Endothelial cell of umbilical vein (primary cell): ENCODE measurements around the gene NLRP13. TPM values are rescaled to one million over a fixed set of nuclear protein-coding genes. Genes with fewer than 3 reads are reported as not detected.

Experiments
- BruUV-seq: library from RNA; stranded (reverse); fragments of 400-500 nt; replicated peaks from 2 replicates; lab custom pipeline; 2021; lab: Mats Ljungman, UMichigan
- CTCF ChIA-PET: fragments of 300-600, 350-600 bp; sonication (Branson Sonifier 250); formaldehyde crosslinking; loops from one replicate; lab custom pipeline; 2021; ENCODE audit warnings: antibody characterized with exemption, inconsistent platforms; lab: Charles Lee
- POLR2A ChIA-PET: fragments of 300-600, 350-600 bp; sonication (Branson Sonifier 250); formaldehyde crosslinking; loops from one replicate; lab custom pipeline; 2021; ENCODE audit warnings: antibody characterized with exemption, inconsistent platforms; lab: Charles Lee
- DNase-seq: peaks from one replicate; pipeline ENCODE4 v3.0.0-alpha.2; 2011; ENCODE audit warnings: low read depth, low spot score
- FAIRE-seq: peaks from 2 replicates; lab custom pipeline; 2011; peaks lifted over from hg19 to GRCh38; lab: Jason Lieb, UNC
- H2AFZ ChIP-seq: 2 replicates; pipeline ENCODE4 v1.6.0; 2012; ENCODE audit warnings: low read depth, low read length, control low read depth, inconsistent platforms
- H3K27ac ChIP-seq: 2 replicates; pipeline ENCODE4 v1.5.1; 2011; ENCODE audit warnings: low read depth, mild to moderate bottlenecking, control low read depth, low read length, moderate library complexity; ENCODE audit not compliant: insufficient read depth
- H3K27me3 ChIP-seq, 2 experiments: 2 replicates each; pipeline versions ENCODE4 v1.6.0 to v1.6.1; 2011; ENCODE audit warnings: low read length in 2 of 2, mixed read lengths in 1 of 2; ENCODE audit not compliant: control insufficient read depth in 2 of 2, insufficient read depth in 2 of 2
- H3K36me3 ChIP-seq, 2 experiments: 2 replicates in 1 of 2; 3 replicates in 1 of 2; pipeline ENCODE4 v1.5.1; 2011; ENCODE audit warnings: low read length in 2 of 2, mild to moderate bottlenecking in 1 of 2, moderate library complexity in 1 of 2; ENCODE audit not compliant: control insufficient read depth in 2 of 2, insufficient read depth in 2 of 2; ENCODE audit errors: extremely low read depth in 1 of 2
- H3K4me1 ChIP-seq: 3 replicates; pipeline ENCODE4 v1.5.1; 2011; ENCODE audit warnings: mild to moderate bottlenecking, low read length; ENCODE audit not compliant: control insufficient read depth, insufficient read depth; ENCODE audit errors: extremely low read depth
- H3K4me2 ChIP-seq: 2 replicates; pipeline ENCODE4 v1.6.1; 2011; ENCODE audit warnings: low read length, control low read depth, mixed read lengths; ENCODE audit not compliant: insufficient read depth
- H3K4me3 ChIP-seq, 3 experiments: fragments of 200-600 bp in 1 of 3; sonication (generic), shearing (Covaris generic) in 1 of 3; replicated peaks in 1 of 3; 2 replicates each; pipeline ENCODE4 v1.5.1; 2011 to 2016; ENCODE audit warnings: control low read depth in 3 of 3, low read length in 3 of 3, mild to moderate bottlenecking in 2 of 3, inconsistent platforms in 1 of 3, low read depth in 1 of 3, moderate library complexity in 1 of 3; ENCODE audit not compliant: insufficient read depth in 1 of 3
- H3K79me2 ChIP-seq: 2 replicates; pipeline ENCODE4 v1.6.0; 2012; ENCODE audit warnings: low read length, inconsistent platforms; ENCODE audit not compliant: control insufficient read depth, insufficient read depth
- H3K9ac ChIP-seq: replicated peaks from 2 replicates; pipeline ENCODE3; 2011; ENCODE audit warnings: low read length, control low read depth; ENCODE audit not compliant: insufficient read depth; ENCODE audit errors: extremely low read depth
- H3K9me1 ChIP-seq: replicated peaks from 3 replicates; pipeline ENCODE4 v1.6.0; 2011; ENCODE audit warnings: mild to moderate bottlenecking, low read length; ENCODE audit not compliant: control insufficient read depth, insufficient read depth; ENCODE audit errors: extremely low read depth
- H3K9me3 ChIP-seq: replicated peaks from 2 replicates; pipeline ENCODE4 v1.5.1; 2012; ENCODE audit warnings: low read length, inconsistent platforms; ENCODE audit not compliant: control insufficient read depth, insufficient read depth
- H4K20me1 ChIP-seq: replicated peaks from 2 replicates; pipeline ENCODE3; 2011; ENCODE audit warnings: mild to moderate bottlenecking, low read length; ENCODE audit not compliant: control insufficient read depth, insufficient read depth; ENCODE audit errors: extremely low read depth
- CTCF ChIP-seq, 2 donors: IDR thresholded peaks; 1 replicate in 1 of 2; 2 replicates in 1 of 2; pipeline ENCODE4 v1.5.1; 2011; ENCODE audit warnings: low read length in 2 of 2, mild to moderate bottlenecking in 2 of 2, moderate library complexity in 2 of 2, control low read depth in 1 of 2, inconsistent platforms in 1 of 2, low read depth in 1 of 2; ENCODE audit not compliant: insufficient read depth in 1 of 2; ENCODE audit errors: extremely low read depth in 1 of 2
- EZH2 ChIP-seq: IDR thresholded peaks from 2 replicates; pipeline ENCODE4 v1.6.1; 2012; ENCODE audit warnings: borderline replicate concordance, low read depth, mild to moderate bottlenecking, moderate library complexity, low read length, inconsistent platforms; ENCODE audit not compliant: severe bottlenecking
- FOS ChIP-seq: IDR thresholded peaks from 2 replicates; pipeline ENCODE4 v1.6.1; 2011; ENCODE audit warnings: mild to moderate bottlenecking, low read length, moderate library complexity, borderline replicate concordance; ENCODE audit not compliant: insufficient read depth
- GATA2 ChIP-seq: IDR thresholded peaks from 2 replicates; pipeline ENCODE4 v1.7.0; 2011; ENCODE audit warnings: low read depth, mild to moderate bottlenecking, moderate library complexity, mixed read lengths, low read length; ENCODE audit not compliant: insufficient read length, insufficient read depth
- JUN ChIP-seq: IDR thresholded peaks from 2 replicates; pipeline ENCODE4 v1.6.1; 2011; ENCODE audit warnings: borderline replicate concordance, low read depth; ENCODE audit not compliant: insufficient read length, insufficient read depth
- MAX ChIP-seq: IDR thresholded peaks from 2 replicates; pipeline ENCODE4 v1.6.1; 2011; ENCODE audit not compliant: insufficient read depth, insufficient read length
- MYC ChIP-seq: IDR thresholded peaks from one replicate; pipeline ENCODE4 v1.6.1; 2011; ENCODE audit warnings: mild to moderate bottlenecking, low read depth, low read length
- POLR2A ChIP-seq: IDR thresholded peaks from 2 replicates; pipeline ENCODE4 v1.6.1; 2012; ENCODE audit warnings: low read depth, mild to moderate bottlenecking, control low read depth, low read length
- POLR2AphosphoS5 ChIP-seq: IDR thresholded peaks from 2 replicates; pipeline ENCODE4 v1.6.1; 2012; ENCODE audit warnings: low read depth, mild to moderate bottlenecking, control low read depth, low read length, moderate library complexity; ENCODE audit not compliant: insufficient read depth
- dilution Hi-C: fragments of 300-500 bp; cut with MboI; formaldehyde crosslinking; loops from one replicate; pipeline ENCODE4 v1.15.0; 2019; ENCODE audit warnings: low sequenced_read_pairs; ENCODE audit not compliant: extremely low pct_ligation_motif_present
- intact Hi-C: fragments of 100-400 bp; cut with micrococcal nuclease; formaldehyde crosslinking; loops from one replicate; pipeline ENCODE4 v1.10.0; 2022
- polyA plus RNA-seq, 4 experiments: library from polyadenylated mRNA; depleted of rRNA in 3 of 4; stranded (reverse) in 3 of 4; unstranded in 1 of 4; fragments of >200 nt; gene quantifications; 2 replicates each; pipeline versions ENCODE4 v1.2.1 to v1.2.3, GENCODE V29; 2011 to 2012; ENCODE audit warnings: missing spikeins in 1 of 4
- total RNA-seq: library from RNA; stranded (reverse); gene quantifications from 2 replicates; pipeline ENCODE4 v1.2.3, GENCODE V29; 2021

Gene NLRP13
- total and polyA plus RNA-seq, 2 donors (not counting 3 experiments of a cell fraction or from before 2014, with no cell fraction given), result not detected

GRCh38 chr19:55858401-55858800, 73.7 kb downstream of the NLRP13 start:
- no peak for TF ChIP-seq CTCF (IDR thresholded peaks at IDR 0.05; ENCODE audit: extremely low read depth in 1 of 2, insufficient read depth in 1 of 2, low read depth in 1 of 2, low read length in 2 of 2)
- no peak for TF ChIP-seq MYC
- TF ChIP-seq POLR2AphosphoS5, result no peak
- no peak for TF ChIP-seq MAX
- TF ChIP-seq POLR2A, result no peak
- no peak for TF ChIP-seq JUN
- TF ChIP-seq GATA2, result no peak
- TF ChIP-seq FOS, result no peak
- TF ChIP-seq EZH2, result no peak
- Histone ChIP-seq H2AFZ (no peak overlapping the region), H3K9me3 (peaks cover 2% of the 10 kb centered on the region), H3K79me2 (no peaks in the 10 kb centered on the region), H3K4me1 (no peaks in the 10 kb centered on the region), H3K4me3 (no peak overlapping the region), H3K27me3 (no peaks in the 10 kb centered on the region), H3K36me3 (no peaks in the 10 kb centered on the region), H3K9ac (no peak overlapping the region), H3K9me1 (no peaks in the 10 kb centered on the region), H4K20me1 (no peaks in the 10 kb centered on the region), H3K4me2 (no peak overlapping the region), H3K27ac (no peak overlapping the region)
- ChIA-PET CTCF (no interaction called here), POLR2A (no interaction called here)
- no peak for FAIRE-seq
- dilution Hi-C loops, result no loop called here
- intact Hi-C loops, result no loop called here
- no peak for DNase-seq
- no TSS peak for BruUV-seq
